ENCODE data around the gene PPP4R1. TPM values are rescaled to one million over a fixed set of nuclear protein-coding genes. Genes with fewer than 3 reads are reported as not detected.
"Not testable (repeated sequence)": the region's sequence is repeated elsewhere in the genome, so short reads cannot be mapped to it uniquely, and the experiment has no call there.

The PPP4R1 gene
- total RNA-seq, 1 donor from 2014 or later = 108 TPM

- H3K27me3 Mint-ChIP-seq (ENCODE audit: low read depth) = no peaks in the 10 kb centered on the region
- H3K9me3 Mint-ChIP-seq (ENCODE audit: low read depth) = no peaks in the 10 kb centered on the region
- H3K27ac Mint-ChIP-seq (ENCODE audit: unreplicated experiment) = peak overlapping the region; percentile 96
- peak; percentile 86 for TF ChIP-seq CTCF (IDR thresholded peaks at IDR 0.05)
- H3K4me1 Mint-ChIP-seq (ENCODE audit: low read depth) = peaks cover 65% of the 10 kb centered on the region
- DNase-seq (ENCODE audit: low spot score) = no peak
- peak overlapping the region; percentile 98 for H3K4me3 Mint-ChIP-seq (ENCODE audit: unreplicated experiment)
- H3K36me3 Mint-ChIP-seq (ENCODE audit: low read depth) = peaks cover 6% of the 10 kb centered on the region
Observed at GRCh38 chr18:9612215-9612830, 2.0 kb downstream of the PPP4R1 start.

- H3K4me1 Mint-ChIP-seq (ENCODE audit: low read depth) = peaks cover 50% of the 10 kb centered on the region
- TF ChIP-seq CTCF (IDR thresholded peaks at IDR 0.05) = no peak
- H3K9me3 Mint-ChIP-seq (ENCODE audit: low read depth) = no peaks in the 10 kb centered on the region
- DNase-seq (ENCODE audit: low spot score) = no peak
- H3K36me3 Mint-ChIP-seq (ENCODE audit: low read depth) = peaks cover 6% of the 10 kb centered on the region
- no peak overlapping the region for H3K4me3 Mint-ChIP-seq (ENCODE audit: unreplicated experiment)
- peak overlapping the region; percentile 73 for H3K27ac Mint-ChIP-seq (ENCODE audit: unreplicated experiment)
- H3K27me3 Mint-ChIP-seq (ENCODE audit: low read depth) = no peaks in the 10 kb centered on the region
Observed at GRCh38 chr18:9609190-9609589, 5.2 kb downstream of the PPP4R1 start.

GRCh38 chr18:9608728-9609127, 5.6 kb downstream of the PPP4R1 start:
- peaks cover 50% of the 10 kb centered on the region for H3K4me1 Mint-ChIP-seq (ENCODE audit: low read depth)
- no peaks in the 10 kb centered on the region for H3K9me3 Mint-ChIP-seq (ENCODE audit: low read depth)
- TF ChIP-seq CTCF (IDR thresholded peaks at IDR 0.05) = no peak
- H3K27ac Mint-ChIP-seq (ENCODE audit: unreplicated experiment) = peak overlapping the region; percentile 38
- DNase-seq (ENCODE audit: low spot score) = no peak
- H3K36me3 Mint-ChIP-seq (ENCODE audit: low read depth) = peaks cover 6% of the 10 kb centered on the region
- no peak overlapping the region for H3K4me3 Mint-ChIP-seq (ENCODE audit: unreplicated experiment)
- no peaks in the 10 kb centered on the region for H3K27me3 Mint-ChIP-seq (ENCODE audit: low read depth)

GRCh38 chr18:9608298-9608697, 6.1 kb downstream of the PPP4R1 start:
- Mint-ChIP-seq H3K27ac (ENCODE audit: unreplicated experiment) (peak overlapping the region; percentile 38), H3K4me1 (ENCODE audit: low read depth) (peaks cover 48% of the 10 kb centered on the region), H3K36me3 (ENCODE audit: low read depth) (peaks cover 6% of the 10 kb centered on the region), H3K27me3 (ENCODE audit: low read depth) (no peaks in the 10 kb centered on the region), H3K4me3 (ENCODE audit: unreplicated experiment) (no peak overlapping the region), H3K9me3 (ENCODE audit: low read depth) (no peaks in the 10 kb centered on the region)
- no peak for TF ChIP-seq CTCF (IDR thresholded peaks at IDR 0.05)
- no peak for DNase-seq (ENCODE audit: low spot score)

GRCh38 chr18:9607111-9607510, 7.2 kb downstream of the PPP4R1 start:
- not testable (repeated sequence) for H3K27me3 Mint-ChIP-seq (ENCODE audit: low read depth); H3K9me3 Mint-ChIP-seq (ENCODE audit: low read depth); DNase-seq (ENCODE audit: low spot score); H3K36me3 Mint-ChIP-seq (ENCODE audit: low read depth); H3K4me3 Mint-ChIP-seq (ENCODE audit: unreplicated experiment)
- Mint-ChIP-seq H3K27ac (ENCODE audit: unreplicated experiment) (peak overlapping the region; percentile 3), H3K4me1 (ENCODE audit: low read depth) (peaks cover 36% of the 10 kb centered on the region)

GRCh38 chr18:9606039-9606438, 8.3 kb downstream of the PPP4R1 start:
- Mint-ChIP-seq H3K4me1 (ENCODE audit: low read depth) (peaks cover 28% of the 10 kb centered on the region), H3K27ac (ENCODE audit: unreplicated experiment) (no peak overlapping the region), H3K36me3 (ENCODE audit: low read depth) (peaks cover 1% of the 10 kb centered on the region), H3K4me3 (ENCODE audit: unreplicated experiment) (no peak overlapping the region), H3K9me3 (ENCODE audit: low read depth) (no peaks in the 10 kb centered on the region), H3K27me3 (ENCODE audit: low read depth) (no peaks in the 10 kb centered on the region)
- no peak for DNase-seq (ENCODE audit: low spot score)
- no peak for TF ChIP-seq CTCF (IDR thresholded peaks at IDR 0.05)

Measured in chondrocyte (in vitro differentiated cells).